ENCODE measurements around the gene PPP1R9A.

The PPP1R9A gene

DNA sequence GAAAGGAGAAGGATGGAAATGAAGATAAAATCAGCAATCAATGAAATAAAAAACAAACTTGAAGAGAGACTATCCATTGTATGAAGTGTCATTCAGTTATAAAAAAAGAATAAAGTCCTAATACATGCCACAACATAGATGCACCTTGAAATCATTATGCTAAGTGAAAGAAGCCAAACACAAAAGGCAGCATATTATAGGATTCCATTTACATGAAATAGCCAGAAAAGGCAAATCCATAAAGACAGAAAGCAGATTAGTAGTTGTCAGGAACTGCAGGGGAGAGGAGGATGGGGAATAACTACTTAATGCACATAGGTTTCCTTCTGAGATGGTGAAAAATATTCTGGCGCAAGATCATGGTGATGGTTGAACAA, 423.6 kb downstream of the PPP1R9A start:
- Histone ChIP-seq H2AFZ (ENCODE audit: low read length, unreplicated experiment) (peak overlapping the region; percentile 87), H3K4me3 (ENCODE audit: low read depth, low read length) (peak overlapping the region; percentile 76), H3K4me1 (ENCODE audit: control insufficient read depth, insufficient read depth, low read length, unreplicated experiment) (peaks cover 23% of the 10 kb centered on the region), H3K79me2 (ENCODE audit: control insufficient read depth, insufficient read depth, low read length, unreplicated experiment) (no peaks in the 10 kb centered on the region), H3K36me3 (ENCODE audit: insufficient read depth, low read length) (no peaks in the 10 kb centered on the region), H3K27me3 (ENCODE audit: insufficient read depth, low read length) (no peaks in the 10 kb centered on the region), H3K27ac (ENCODE audit: low read depth, low read length) (peak overlapping the region; percentile 11; the same call in 1 of the 2 replicates)

- Histone ChIP-seq H3K27ac (ENCODE audit: low read depth, low read length) (peak overlapping the region; percentile 49), H3K27me3 (ENCODE audit: insufficient read depth, low read length) (no peaks in the 10 kb centered on the region), H3K4me1 (ENCODE audit: control insufficient read depth, insufficient read depth, low read length, unreplicated experiment) (peaks cover 23% of the 10 kb centered on the region), H3K4me3 (ENCODE audit: low read depth, low read length) (no peak overlapping the region), H3K79me2 (ENCODE audit: control insufficient read depth, insufficient read depth, low read length, unreplicated experiment) (no peaks in the 10 kb centered on the region), H3K36me3 (ENCODE audit: insufficient read depth, low read length) (no peaks in the 10 kb centered on the region), H2AFZ (ENCODE audit: low read length, unreplicated experiment) (no peak overlapping the region)
Measured at GRCh38 chr7:95334447-95334846, 427.1 kb downstream of the PPP1R9A start.

GRCh38 chr7:95335093-95335492, 427.7 kb downstream of the PPP1R9A start:
- Histone ChIP-seq H2AFZ (ENCODE audit: low read length, unreplicated experiment) (no peak overlapping the region), H3K36me3 (ENCODE audit: insufficient read depth, low read length) (no peaks in the 10 kb centered on the region), H3K4me1 (ENCODE audit: control insufficient read depth, insufficient read depth, low read length, unreplicated experiment) (peaks cover 20% of the 10 kb centered on the region), H3K27ac (ENCODE audit: low read depth, low read length) (peak overlapping the region; percentile 49), H3K79me2 (ENCODE audit: control insufficient read depth, insufficient read depth, low read length, unreplicated experiment) (no peaks in the 10 kb centered on the region), H3K27me3 (ENCODE audit: insufficient read depth, low read length) (no peaks in the 10 kb centered on the region), H3K4me3 (ENCODE audit: low read depth, low read length) (no peak overlapping the region)

DNA sequence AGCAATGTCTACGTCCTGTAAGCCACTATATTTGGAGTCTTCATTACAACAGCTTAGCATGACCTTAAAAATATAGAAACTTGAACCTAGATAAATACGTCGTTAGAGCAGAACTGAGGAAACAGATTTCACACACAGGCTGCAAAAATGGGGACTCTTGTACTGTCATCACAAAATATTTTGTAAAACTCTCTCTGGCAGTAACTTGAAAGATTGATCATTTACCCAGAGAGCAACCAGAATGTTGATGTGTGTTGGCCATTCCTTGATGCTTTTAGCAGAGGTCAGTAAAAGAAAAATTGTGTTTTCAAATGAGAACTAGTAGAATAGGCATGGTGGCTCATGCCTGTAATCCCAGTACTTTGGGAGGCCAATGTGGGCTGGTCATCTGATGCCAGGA, 431.4 kb downstream of the PPP1R9A start:
- Histone ChIP-seq H3K4me1 (ENCODE audit: control insufficient read depth, insufficient read depth, low read length, unreplicated experiment) (peaks cover 16% of the 10 kb centered on the region), H3K36me3 (ENCODE audit: insufficient read depth, low read length) (no peaks in the 10 kb centered on the region), H3K4me3 (ENCODE audit: low read depth, low read length) (no peak overlapping the region), H3K79me2 (ENCODE audit: control insufficient read depth, insufficient read depth, low read length, unreplicated experiment) (no peaks in the 10 kb centered on the region), H2AFZ (ENCODE audit: low read length, unreplicated experiment) (no peak overlapping the region), H3K27ac (ENCODE audit: low read depth, low read length) (no peak overlapping the region), H3K27me3 (ENCODE audit: insufficient read depth, low read length) (no peaks in the 10 kb centered on the region)

DNA sequence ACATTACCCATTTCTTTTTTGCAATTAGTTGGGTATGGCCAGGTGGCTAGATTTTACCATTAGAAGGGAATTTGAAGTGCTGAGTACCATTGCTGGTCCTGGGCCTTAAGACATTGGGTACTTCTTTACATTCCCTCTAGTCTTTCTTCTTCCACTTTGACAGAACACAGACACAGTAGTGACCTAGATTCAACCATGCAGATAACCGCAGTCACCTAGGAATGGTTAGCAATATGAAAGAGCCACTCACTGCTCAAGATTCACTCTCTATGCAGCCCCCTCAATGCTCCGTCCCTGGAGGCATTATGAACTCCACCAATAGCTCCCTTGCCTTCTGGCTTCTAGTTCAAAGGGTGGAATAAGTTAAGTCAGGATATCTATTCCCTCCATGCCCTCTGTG, 433.1 kb downstream of the PPP1R9A start:
- H3K36me3 ChIP-seq (ENCODE audit: insufficient read depth, low read length) = no peaks in the 10 kb centered on the region
- H2AFZ ChIP-seq (ENCODE audit: low read length, unreplicated experiment) = no peak overlapping the region
- no peak overlapping the region for H3K4me3 ChIP-seq (ENCODE audit: low read depth, low read length)
- H3K4me1 ChIP-seq (ENCODE audit: control insufficient read depth, insufficient read depth, low read length, unreplicated experiment) = peaks cover 4% of the 10 kb centered on the region
- no peaks in the 10 kb centered on the region for H3K27me3 ChIP-seq (ENCODE audit: insufficient read depth, low read length)
- no peaks in the 10 kb centered on the region for H3K79me2 ChIP-seq (ENCODE audit: control insufficient read depth, insufficient read depth, low read length, unreplicated experiment)
- H3K27ac ChIP-seq (ENCODE audit: low read depth, low read length) = no peak overlapping the region

DNA sequence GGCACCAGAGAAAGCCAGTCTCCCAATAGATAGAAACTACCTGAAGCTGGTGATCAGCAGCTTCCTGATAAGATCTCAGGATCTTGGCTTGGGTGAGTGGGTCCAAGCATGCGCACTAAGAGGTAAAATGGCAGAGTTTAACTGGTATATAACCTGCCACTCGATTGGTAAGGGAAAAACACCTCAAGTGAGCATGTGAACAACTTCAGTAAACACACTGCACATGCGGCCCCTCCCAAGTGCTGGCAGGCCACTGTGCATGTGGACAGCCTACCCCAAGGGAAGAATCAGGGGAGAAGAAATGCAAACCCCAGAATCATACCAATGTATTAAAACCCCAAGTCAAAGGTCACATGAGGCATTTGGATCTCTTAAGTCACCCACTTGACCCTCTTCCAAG, 434.6 kb downstream of the PPP1R9A start:
- Histone ChIP-seq H2AFZ (ENCODE audit: low read length, unreplicated experiment) (no peak overlapping the region), H3K36me3 (ENCODE audit: insufficient read depth, low read length) (no peaks in the 10 kb centered on the region), H3K4me3 (ENCODE audit: low read depth, low read length) (no peak overlapping the region), H3K27me3 (ENCODE audit: insufficient read depth, low read length) (no peaks in the 10 kb centered on the region), H3K4me1 (ENCODE audit: control insufficient read depth, insufficient read depth, low read length, unreplicated experiment) (no peaks in the 10 kb centered on the region), H3K27ac (ENCODE audit: low read depth, low read length) (no peak overlapping the region), H3K79me2 (ENCODE audit: control insufficient read depth, insufficient read depth, low read length, unreplicated experiment) (no peaks in the 10 kb centered on the region)

GRCh38 chr7:95342642-95343307, 435.4 kb downstream of the PPP1R9A start:
- no peak overlapping the region for H2AFZ ChIP-seq (ENCODE audit: low read length, unreplicated experiment)
- no peaks in the 10 kb centered on the region for H3K79me2 ChIP-seq (ENCODE audit: control insufficient read depth, insufficient read depth, low read length, unreplicated experiment)
- H3K36me3 ChIP-seq (ENCODE audit: insufficient read depth, low read length) = no peaks in the 10 kb centered on the region
- no peak overlapping the region for H3K27ac ChIP-seq (ENCODE audit: low read depth, low read length)
- H3K27me3 ChIP-seq (ENCODE audit: insufficient read depth, low read length) = no peaks in the 10 kb centered on the region
- H3K4me3 ChIP-seq (ENCODE audit: low read depth, low read length) = no peak overlapping the region
- no peaks in the 10 kb centered on the region for H3K4me1 ChIP-seq (ENCODE audit: control insufficient read depth, insufficient read depth, low read length, unreplicated experiment)
